Astrocyte (in vitro differentiated cells and primary cell): Measurements from ENCODE around the gene GPC3. TPM values are rescaled to one million over a fixed set of nuclear protein-coding genes. Genes with fewer than 3 reads are reported as not detected.

Source experiments
- DNase-seq: peaks from one replicate; pipeline ENCODE4 v3.0.0-alpha.2; 2010; ENCODE audit warnings: low read depth
- FAIRE-seq: peaks from 2 replicates; lab custom pipeline; 2011; peaks lifted over from hg19 to GRCh38; lab: Jason Lieb, UNC
- H2AFZ ChIP-seq: 2 replicates; pipeline ENCODE4 v1.6.0; 2012; ENCODE audit warnings: low read depth, low read length, inconsistent platforms
- H3K27ac ChIP-seq: 2 replicates; pipeline ENCODE4 v1.5.1; 2011; ENCODE audit warnings: low read depth, low read length, inconsistent platforms
- H3K27me3 ChIP-seq: 2 replicates; pipeline ENCODE4 v1.6.0; 2011; ENCODE audit warnings: low read length, inconsistent platforms; ENCODE audit not compliant: insufficient read depth
- H3K36me3 ChIP-seq: 2 replicates; pipeline ENCODE4 v1.5.1; 2011; ENCODE audit warnings: low read length, inconsistent platforms; ENCODE audit not compliant: insufficient read depth
- H3K4me1 ChIP-seq: 2 replicates; pipeline ENCODE4 v1.5.1; 2011; ENCODE audit warnings: low read length, inconsistent platforms; ENCODE audit not compliant: insufficient read depth
- H3K4me2 ChIP-seq: 2 replicates; pipeline ENCODE4 v1.6.0; 2012; ENCODE audit warnings: low read length, inconsistent platforms
- H3K4me3 ChIP-seq: 2 replicates; pipeline ENCODE4 v1.5.1; 2011; ENCODE audit warnings: low read depth, mild to moderate bottlenecking, low read length, inconsistent platforms; ENCODE audit not compliant: insufficient read depth
- H3K79me2 ChIP-seq: 2 replicates; pipeline ENCODE4 v1.6.0; 2012; ENCODE audit warnings: mild to moderate bottlenecking, low read length, inconsistent platforms; ENCODE audit not compliant: insufficient read depth
- H3K9ac ChIP-seq: 2 replicates; pipeline ENCODE4 v1.6.0; 2012; ENCODE audit warnings: mild to moderate bottlenecking, low read length, inconsistent platforms
- H3K9me3 ChIP-seq: 2 replicates; pipeline ENCODE4 v1.5.1; 2012; ENCODE audit warnings: low read depth, mild to moderate bottlenecking, low read length, inconsistent platforms; ENCODE audit not compliant: insufficient read depth
- H4K20me1 ChIP-seq: 2 replicates; pipeline ENCODE4 v1.6.0; 2012; ENCODE audit warnings: low read length, inconsistent platforms; ENCODE audit not compliant: insufficient read depth
- H3K27ac Mint-ChIP-seq: one replicate; pipeline ENCODE4 v1.8.0; 2021; ENCODE audit warnings: mild to moderate bottlenecking, mixed read lengths; ENCODE audit not compliant: unreplicated experiment
- H3K27me3 Mint-ChIP-seq: one replicate; pipeline ENCODE4 v1.8.0; 2021; ENCODE audit warnings: low read depth, mixed read lengths; ENCODE audit not compliant: unreplicated experiment
- H3K36me3 Mint-ChIP-seq: one replicate; pipeline ENCODE4 v1.8.0; 2021; ENCODE audit warnings: low read depth, mixed read lengths; ENCODE audit not compliant: unreplicated experiment
- H3K4me1 Mint-ChIP-seq: one replicate; pipeline ENCODE4 v1.8.0; 2021; ENCODE audit warnings: low read depth, mixed read lengths; ENCODE audit not compliant: unreplicated experiment
- H3K4me3 Mint-ChIP-seq: one replicate; pipeline ENCODE4 v1.8.0; 2021; ENCODE audit warnings: mild to moderate bottlenecking, moderate library complexity, mixed read lengths; ENCODE audit not compliant: unreplicated experiment
- H3K9me3 Mint-ChIP-seq: one replicate; pipeline ENCODE4 v1.8.0; 2021; ENCODE audit warnings: mild to moderate bottlenecking, mixed read lengths; ENCODE audit not compliant: unreplicated experiment
- CTCF ChIP-seq: IDR thresholded peaks from 2 replicates; pipeline ENCODE4 v1.5.1; 2011; ENCODE audit warnings: low read depth, mild to moderate bottlenecking, inconsistent platforms, low read length, moderate library complexity; ENCODE audit not compliant: insufficient read depth
- EZH2 ChIP-seq: IDR thresholded peaks from 2 replicates; pipeline ENCODE4 v1.6.1; 2012; ENCODE audit warnings: mild to moderate bottlenecking, low read length, inconsistent platforms; ENCODE audit not compliant: insufficient read depth
- total RNA-seq: library from RNA; stranded (reverse); gene quantifications from 2 replicates; pipeline ENCODE4 v1.2.1, GENCODE V29; 2021

The GPC3 gene
- total RNA-seq, 1 donor from 2014 or later, result 8.2 TPM

GRCh38 chrX:133810925-133811324, 174.5 kb downstream of the GPC3 start:
- Mint-ChIP-seq H3K27me3 (no peaks in the 10 kb centered on the region), H3K4me1 (no peaks in the 10 kb centered on the region), H3K36me3 (no peaks in the 10 kb centered on the region), H3K4me3 (no peak overlapping the region), H3K27ac (no peak overlapping the region), H3K9me3 (no peaks in the 10 kb centered on the region)
- no peaks in the 10 kb centered on the region for H3K27me3 ChIP-seq
- H3K4me1 ChIP-seq, result no peaks in the 10 kb centered on the region
- no peaks in the 10 kb centered on the region for H3K9me3 ChIP-seq
- no peak overlapping the region for H3K4me2 ChIP-seq
- H4K20me1 ChIP-seq, result no peaks in the 10 kb centered on the region
- no peak for DNase-seq
- H3K36me3 ChIP-seq, result no peaks in the 10 kb centered on the region
- H3K9ac ChIP-seq, result no peak overlapping the region
- H2AFZ ChIP-seq, result no peak overlapping the region
- no peak overlapping the region for H3K27ac ChIP-seq
- peak; percentile 95 for FAIRE-seq
- H3K79me2 ChIP-seq, result no peaks in the 10 kb centered on the region
- no peak overlapping the region for H3K4me3 ChIP-seq
- TF ChIP-seq EZH2, result no peak
- no peak for TF ChIP-seq CTCF

- no peak overlapping the region for H3K4me3 ChIP-seq
- DNase-seq (no peak), FAIRE-seq (peak; percentile 62)
- H3K36me3 ChIP-seq, result no peaks in the 10 kb centered on the region
- no peaks in the 10 kb centered on the region for H3K27me3 ChIP-seq
- TF ChIP-seq CTCF, result no peak
- TF ChIP-seq EZH2, result no peak
- H3K4me2 ChIP-seq, result no peak overlapping the region
- H3K4me1 ChIP-seq, result no peaks in the 10 kb centered on the region
- H2AFZ ChIP-seq, result no peak overlapping the region
- H3K27me3 Mint-ChIP-seq, result no peaks in the 10 kb centered on the region
- no peak overlapping the region for H3K4me3 Mint-ChIP-seq
- no peaks in the 10 kb centered on the region for H3K9me3 Mint-ChIP-seq
- H3K27ac Mint-ChIP-seq, result no peak overlapping the region
- no peaks in the 10 kb centered on the region for H3K36me3 Mint-ChIP-seq
- no peaks in the 10 kb centered on the region for H3K79me2 ChIP-seq
- no peaks in the 10 kb centered on the region for H3K9me3 ChIP-seq
- no peaks in the 10 kb centered on the region for H4K20me1 ChIP-seq
- H3K9ac ChIP-seq, result no peak overlapping the region
- no peak overlapping the region for H3K27ac ChIP-seq
- no peaks in the 10 kb centered on the region for H3K4me1 Mint-ChIP-seq
Measured at GRCh38 chrX:133804072-133804471, 181.3 kb downstream of the GPC3 start.

- H3K9ac ChIP-seq, result no peak overlapping the region
- no peak overlapping the region for H3K4me2 ChIP-seq
- H3K4me1 ChIP-seq, result no peaks in the 10 kb centered on the region
- H3K36me3 Mint-ChIP-seq, result no peaks in the 10 kb centered on the region
- FAIRE-seq (peak; percentile 67), DNase-seq (no peak)
- no peak overlapping the region for H2AFZ ChIP-seq
- no peak overlapping the region for H3K4me3 Mint-ChIP-seq
- no peaks in the 10 kb centered on the region for H4K20me1 ChIP-seq
- no peak for TF ChIP-seq CTCF
- no peak for TF ChIP-seq EZH2
- H3K27me3 Mint-ChIP-seq, result no peaks in the 10 kb centered on the region
- no peaks in the 10 kb centered on the region for H3K9me3 Mint-ChIP-seq
- no peaks in the 10 kb centered on the region for H3K36me3 ChIP-seq
- H3K4me1 Mint-ChIP-seq, result no peaks in the 10 kb centered on the region
- H3K4me3 ChIP-seq, result no peak overlapping the region
- no peaks in the 10 kb centered on the region for H3K9me3 ChIP-seq
- H3K79me2 ChIP-seq, result no peaks in the 10 kb centered on the region
- H3K27ac Mint-ChIP-seq, result no peak overlapping the region
- H3K27me3 ChIP-seq, result no peaks in the 10 kb centered on the region
- no peak overlapping the region for H3K27ac ChIP-seq
Measured at GRCh38 chrX:133796282-133796681, 189.1 kb downstream of the GPC3 start.
